ENCODE measurements around the gene LSM3. TPM values are rescaled to one million over a fixed set of nuclear protein-coding genes. Genes with fewer than 3 reads are reported as not detected.

The LSM3 gene
- total and polyA plus RNA-seq, 12 donors = 4.1 to 25.8 (median 9.5) TPM

DNA sequence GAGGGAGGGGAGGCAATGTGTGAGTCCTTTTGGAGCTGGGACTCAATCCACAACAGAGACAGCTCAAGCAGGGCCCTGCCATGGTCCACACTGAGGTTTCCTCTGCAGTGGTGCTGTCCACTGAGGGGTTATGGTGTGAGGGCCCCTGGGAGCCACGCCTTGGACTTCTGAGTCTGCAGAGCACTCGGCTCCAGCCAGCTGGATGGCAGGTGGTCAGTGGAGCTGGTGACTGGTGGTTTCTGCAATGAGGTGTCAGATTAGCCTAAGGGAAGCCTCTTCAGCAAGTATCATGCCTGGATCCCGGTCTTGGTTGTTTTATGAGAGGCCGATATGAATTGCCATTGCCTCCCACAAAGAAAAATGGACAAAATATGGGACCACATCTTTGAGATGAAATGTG lies 21.7 kb downstream of the LSM3 start:
- Histone ChIP-seq H3K9me3 (replicated peaks in 1 of 3) (no peaks in the 10 kb centered on the region), H3K27me3 (no peaks in the 10 kb centered on the region), H3K4me3 (no peak overlapping the region), H3K36me3 (replicated peaks in 1 of 2) (peaks cover 0 to 20% of the 10 kb centered on the region in 2 donors), H3K4me1 (replicated peaks in 1 of 2) (peaks cover 12 to 26% of the 10 kb centered on the region in 2 donors), H3K27ac (no peak overlapping the region)
- WGBS, 4 donors = 86 to 93% (median 91%) methylated on average over 4 of the region's 4 CpGs
- intact Hi-C loops (cut with DNase I) = loop anchor here (5.0 to 10.0 kb wide), 2 partner anchors 55 to 267 kb away; no protein-coding TSS in a partner anchor
- TF ChIP-seq POLR2A (IDR thresholded peaks at IDR 0.05) = no peak
- TF ChIP-seq, protein P1, sequence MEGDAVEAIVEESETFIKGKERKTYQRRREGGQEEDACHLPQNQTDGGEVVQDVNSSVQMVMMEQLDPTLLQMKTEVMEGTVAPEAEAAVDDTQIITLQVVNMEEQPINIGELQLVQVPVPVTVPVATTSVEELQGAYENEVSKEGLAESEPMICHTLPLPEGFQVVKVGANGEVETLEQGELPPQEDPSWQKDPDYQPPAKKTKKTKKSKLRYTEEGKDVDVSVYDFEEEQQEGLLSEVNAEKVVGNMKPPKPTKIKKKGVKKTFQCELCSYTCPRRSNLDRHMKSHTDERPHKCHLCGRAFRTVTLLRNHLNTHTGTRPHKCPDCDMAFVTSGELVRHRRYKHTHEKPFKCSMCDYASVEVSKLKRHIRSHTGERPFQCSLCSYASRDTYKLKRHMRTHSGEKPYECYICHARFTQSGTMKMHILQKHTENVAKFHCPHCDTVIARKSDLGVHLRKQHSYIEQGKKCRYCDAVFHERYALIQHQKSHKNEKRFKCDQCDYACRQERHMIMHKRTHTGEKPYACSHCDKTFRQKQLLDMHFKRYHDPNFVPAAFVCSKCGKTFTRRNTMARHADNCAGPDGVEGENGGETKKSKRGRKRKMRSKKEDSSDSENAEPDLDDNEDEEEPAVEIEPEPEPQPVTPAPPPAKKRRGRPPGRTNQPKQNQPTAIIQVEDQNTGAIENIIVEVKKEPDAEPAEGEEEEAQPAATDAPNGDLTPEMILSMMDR (IDR thresholded peaks at IDR 0.05) = no peak
- no peak for DNase-seq

DNA sequence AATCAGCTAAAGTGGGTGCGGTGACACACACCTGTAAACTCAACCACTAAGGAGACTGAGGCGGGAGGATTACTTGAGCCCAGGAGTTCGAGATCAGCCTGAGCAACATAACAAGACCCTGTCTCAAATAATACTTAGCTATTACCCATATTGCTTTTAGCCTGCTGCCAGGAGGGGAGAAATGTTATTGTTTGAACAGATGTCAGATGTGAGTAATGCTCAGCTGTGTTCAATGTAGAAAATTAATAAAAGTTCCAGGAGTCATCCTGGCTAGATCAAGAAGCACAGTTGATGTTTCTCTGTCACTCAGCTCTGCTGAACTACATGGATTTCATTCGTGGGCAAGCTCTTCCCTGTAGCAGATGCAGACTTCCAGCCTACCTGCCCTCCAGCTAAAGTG lies 22.2 kb downstream of the LSM3 start:
- no peak for DNase-seq
- Histone ChIP-seq H3K4me3 (no peak overlapping the region), H3K36me3 (replicated peaks in 1 of 2) (peaks cover 0 to 20% of the 10 kb centered on the region in 2 donors), H3K27ac (no peak overlapping the region), H3K9me3 (replicated peaks in 1 of 3) (no peaks in the 10 kb centered on the region), H3K27me3 (no peaks in the 10 kb centered on the region), H3K4me1 (replicated peaks in 1 of 2) (peaks cover 14 to 29% of the 10 kb centered on the region in 2 donors)
- TF ChIP-seq, protein P1 (IDR thresholded peaks at IDR 0.05) = no peak
- no peak for TF ChIP-seq POLR2A (IDR thresholded peaks at IDR 0.05)
- 76 to 93% (median 88%) methylated on average over 4 of the region's 4 CpGs for WGBS, 4 donors
- intact Hi-C loops (cut with DNase I) = loop anchor here (5.0 to 10.0 kb wide), 2 partner anchors 54 to 266 kb away; no protein-coding TSS in a partner anchor

DNA sequence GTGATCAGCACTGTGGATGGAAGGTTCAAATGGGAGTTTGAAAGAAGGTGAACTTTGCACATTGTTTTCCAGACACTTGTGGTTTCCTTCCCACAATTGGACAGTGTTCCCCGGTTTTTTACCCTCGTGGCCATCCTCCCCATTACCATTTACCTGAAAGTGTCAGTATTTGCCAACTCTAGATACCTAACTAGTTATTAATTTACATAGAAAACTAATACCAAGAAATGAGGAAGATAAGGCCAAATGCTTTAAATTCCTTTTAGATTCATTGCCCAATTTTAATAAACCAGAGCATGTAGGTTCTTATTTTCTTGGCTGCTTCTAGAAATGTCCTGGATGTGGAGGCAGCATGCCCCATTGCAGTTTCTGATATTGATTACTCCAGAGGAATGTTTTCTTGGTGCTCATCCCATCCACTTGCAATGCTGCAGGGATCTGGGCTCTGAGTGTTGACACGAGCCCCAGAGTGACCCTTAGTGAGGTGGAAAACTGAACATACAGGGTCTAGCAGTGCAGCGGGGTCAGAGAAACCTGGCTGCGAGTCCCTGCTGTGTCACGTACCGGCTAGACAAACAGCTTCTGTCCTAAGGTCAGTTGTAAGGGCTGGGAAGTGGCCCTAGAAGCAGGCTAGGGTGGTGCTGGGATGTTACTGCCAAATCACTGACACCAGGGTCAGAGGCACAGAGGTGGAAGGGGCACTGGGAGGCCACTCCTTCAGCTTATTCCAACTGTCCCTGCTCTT lies 23.5 kb downstream of the LSM3 start:
- no peak for DNase-seq
- TF ChIP-seq POLR2A (IDR thresholded peaks at IDR 0.05) = no peak
- TF ChIP-seq, protein P1 (IDR thresholded peaks at IDR 0.05) = no peak
- H3K27me3 ChIP-seq = no peaks in the 10 kb centered on the region
- 56 to 63% (median 60%) methylated on average over 2 to 7 of the region's 7 CpGs for WGBS, 4 donors
- H3K9me3 ChIP-seq (replicated peaks in 1 of 3) = no peaks in the 10 kb centered on the region
- intact Hi-C loops (cut with DNase I) = loop anchor here (5.0 to 10.0 kb wide), 2 partner anchors 53 to 265 kb away; no protein-coding TSS in a partner anchor
- peaks cover 0 to 20% of the 10 kb centered on the region in 2 donors for H3K36me3 ChIP-seq (replicated peaks in 1 of 2)
- H3K4me3 ChIP-seq = no peak overlapping the region
- H3K4me1 ChIP-seq (replicated peaks in 1 of 2) = peaks cover 14 to 29% of the 10 kb centered on the region in 2 donors
- H3K27ac ChIP-seq = peak overlapping the region in 1 of 5 donors; percentile 98

DNA sequence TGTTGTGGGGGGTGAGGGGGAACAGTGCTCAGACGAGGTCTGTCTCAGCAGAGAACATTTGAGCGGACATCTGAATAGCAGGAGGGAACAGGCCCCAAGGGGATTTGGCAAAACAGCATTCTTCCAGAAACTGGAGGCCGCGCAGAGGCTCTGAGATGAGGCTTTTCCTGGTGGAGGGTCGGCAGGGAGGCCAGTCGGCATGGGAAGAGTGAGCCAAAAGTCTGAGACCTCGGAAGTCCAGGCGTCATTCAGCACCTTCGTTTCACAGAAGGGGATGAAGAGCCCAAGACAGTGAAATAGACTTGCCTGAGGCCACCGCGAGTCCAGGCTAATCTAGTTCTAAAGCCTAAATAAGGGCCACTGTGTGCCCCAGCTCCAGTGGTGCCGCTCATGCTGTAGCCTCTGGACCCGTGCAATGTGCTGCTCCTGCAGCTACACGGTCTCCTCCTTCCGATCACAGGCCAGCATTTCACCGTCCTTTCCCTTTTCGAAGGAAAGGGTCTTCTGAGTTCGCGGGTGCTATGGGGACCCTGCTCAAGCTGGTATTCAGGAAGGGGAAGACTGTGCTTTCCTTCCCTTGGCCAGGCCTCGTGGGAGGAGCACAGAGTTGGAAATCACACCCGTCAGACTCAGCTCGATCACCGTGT lies 24.4 kb downstream of the LSM3 start:
- Histone ChIP-seq H3K4me3 (no peak overlapping the region), H3K27me3 (no peaks in the 10 kb centered on the region), H3K9me3 (replicated peaks in 1 of 3) (no peaks in the 10 kb centered on the region), H3K36me3 (replicated peaks in 1 of 2) (peaks cover 0 to 13% of the 10 kb centered on the region in 2 donors), H3K4me1 (replicated peaks in 1 of 2) (peaks cover 14 to 29% of the 10 kb centered on the region in 2 donors), H3K27ac (peak overlapping the region in 2 of 5 donors; percentile 6 to 98)
- 53 to 65% (median 64%) methylated on average over 22 to 23 of the region's 23 CpGs for WGBS, 4 donors
- intact Hi-C loops (cut with DNase I) = loop anchor here (5.0 to 10.0 kb wide), 2 partner anchors 52 to 264 kb away; no protein-coding TSS in a partner anchor
- no peak for TF ChIP-seq POLR2A (IDR thresholded peaks at IDR 0.05)
- TF ChIP-seq, protein P1 (IDR thresholded peaks at IDR 0.05) = no peak
- DNase-seq = no peak

All from adrenal gland (tissue), 12 donors.